IMR-90 (cell line): ENCODE results near the gene TMEM247. TPM values are rescaled to one million over a fixed set of nuclear protein-coding genes. Genes with fewer than 3 reads are reported as not detected.
"Not testable (repeated sequence)": the region's sequence is repeated elsewhere in the genome, so short reads cannot be mapped to it uniquely, and the experiment has no call there.

ENCODE experiments used
- ATAC-seq: fragments of 200-7000 bp; cut with Tn5 transposase; 2 replicates; pipeline ENCODE4 v1.9.1; 2020; ENCODE audit warnings: low read depth, mild to moderate bottlenecking, moderate library complexity
- BruUV-seq: library from RNA; stranded (reverse); fragments of 400-500 nt; replicated peaks from 2 replicates; lab custom pipeline; 2021; lab: Mats Ljungman, UMichigan
- CTCF ChIA-PET: fragments of 300-600 bp; formaldehyde crosslinking; extraction: SDS; loops from one replicate; lab custom pipeline; 2021; ENCODE audit warnings: antibody characterized with exemption; lab: Yijun Ruan, JAX
- POLR2A ChIA-PET: fragments of 300-600 bp; sonication (Branson Sonifier 250); formaldehyde crosslinking; loops from one replicate; lab custom pipeline; 2022; ENCODE audit warnings: antibody characterized with exemption; ENCODE audit not compliant: unreplicated experiment; lab: Charles Lee
- DNase-seq: peaks from one replicate; pipeline ENCODE4 v3.0.0; 2013
- H2AFZ ChIP-seq: replicated peaks from 2 replicates; pipeline ENCODE3; 2013; ENCODE audit warnings: low read length, mild to moderate bottlenecking; ENCODE audit not compliant: poor library complexity
- H2AK5ac ChIP-seq: 2 replicates; pipeline ENCODE4 v1.6.1; 2013; ENCODE audit warnings: low read depth, low read length, inconsistent platforms
- H2AK9ac ChIP-seq: replicated peaks from 2 replicates; pipeline ENCODE3; 2013; ENCODE audit warnings: mild to moderate bottlenecking, low read depth, low read length, moderate library complexity; ENCODE audit not compliant: poor library complexity
- H2BK120ac ChIP-seq: 2 replicates; pipeline ENCODE4 v1.6.1; 2013; ENCODE audit warnings: low read depth, low read length, inconsistent platforms
- H2BK15ac ChIP-seq: 3 replicates; pipeline ENCODE4 v1.6.1; 2013; ENCODE audit warnings: low read depth, low read length, inconsistent platforms
- H2BK20ac ChIP-seq: 2 replicates; pipeline ENCODE4 v1.6.1; 2013; ENCODE audit warnings: low read depth, mild to moderate bottlenecking, inconsistent platforms, low read length, moderate library complexity
- H2BK5ac ChIP-seq: 2 replicates; pipeline ENCODE4 v1.6.1; 2013; ENCODE audit warnings: mild to moderate bottlenecking, low read depth, low read length, inconsistent platforms; ENCODE audit not compliant: poor library complexity, severe bottlenecking
- H3K14ac ChIP-seq: replicated peaks from 2 replicates; pipeline ENCODE4 v1.6.1; 2013; ENCODE audit warnings: low read depth, low read length, inconsistent platforms
- H3K18ac ChIP-seq: 2 replicates; pipeline ENCODE4 v1.6.1; 2013; ENCODE audit warnings: low read depth, low read length, control low read depth
- H3K23ac ChIP-seq: 2 replicates; pipeline ENCODE4 v1.6.1; 2013; ENCODE audit warnings: low read depth, low read length, inconsistent platforms
- H3K27ac ChIP-seq: 2 replicates; pipeline ENCODE4 v1.5.1; 2013; ENCODE audit warnings: mild to moderate bottlenecking, control low read depth, low read length; ENCODE audit not compliant: insufficient read depth
- H3K27me3 ChIP-seq: 2 replicates; pipeline ENCODE4 v1.6.1; 2013; ENCODE audit warnings: low read length; ENCODE audit not compliant: control insufficient read depth, insufficient read depth
- H3K36me3 ChIP-seq: 2 replicates; pipeline ENCODE4 v1.6.1; 2013; ENCODE audit warnings: low read length, mixed read lengths; ENCODE audit not compliant: control insufficient read depth, insufficient read depth
- H3K4ac ChIP-seq: 2 replicates; pipeline ENCODE4 v1.6.1; 2013; ENCODE audit warnings: low read depth, low read length, inconsistent platforms
- H3K4me1 ChIP-seq: 2 replicates; pipeline ENCODE4 v1.6.1; 2013; ENCODE audit warnings: low read length, mixed read lengths; ENCODE audit not compliant: control insufficient read depth, insufficient read depth
- H3K4me2 ChIP-seq: 2 replicates; pipeline ENCODE4 v1.6.1; 2013; ENCODE audit warnings: low read depth, mild to moderate bottlenecking, control low read depth, low read length, moderate library complexity
- H3K4me3 ChIP-seq: 2 replicates; pipeline ENCODE4 v1.5.1; 2013; ENCODE audit warnings: low read depth, mild to moderate bottlenecking, control low read depth, low read length, moderate library complexity; ENCODE audit not compliant: insufficient read depth
- H3K56ac ChIP-seq: 2 replicates; pipeline ENCODE4 v1.6.1; 2013; ENCODE audit warnings: low read length, inconsistent platforms; ENCODE audit not compliant: insufficient read depth; ENCODE audit errors: extremely low read depth
- H3K79me1 ChIP-seq, 2 experiments: 2 replicates each; pipeline ENCODE4 v1.6.1; 2013; ENCODE audit warnings: low read length in 2 of 2, inconsistent platforms in 1 of 2, low read depth in 1 of 2
- H3K9ac ChIP-seq: 2 replicates; pipeline ENCODE4 v1.6.1; 2013; ENCODE audit warnings: low read depth, low read length, control low read depth
- H3K9me1 ChIP-seq: 2 replicates; pipeline ENCODE4 v1.6.1; 2013; ENCODE audit warnings: low read length, inconsistent platforms; ENCODE audit not compliant: insufficient read depth
- H3K9me3 ChIP-seq: 2 replicates; pipeline ENCODE4 v1.6.1; 2013; ENCODE audit warnings: low read length; ENCODE audit not compliant: control insufficient read depth, insufficient read depth
- H4K20me1 ChIP-seq: 2 replicates; pipeline ENCODE4 v1.6.1; 2013; ENCODE audit warnings: low read length, inconsistent platforms; ENCODE audit not compliant: insufficient read depth
- H4K5ac ChIP-seq: 2 replicates; pipeline ENCODE4 v1.6.1; 2013; ENCODE audit warnings: mild to moderate bottlenecking, low read depth, low read length, control low read depth
- H4K8ac ChIP-seq, 2 experiments: 2 replicates each; pipeline ENCODE4 v1.6.1; 2013; ENCODE audit warnings: low read depth in 2 of 2, low read length in 2 of 2, control low read depth in 1 of 2, inconsistent platforms in 1 of 2
- H4K91ac ChIP-seq: 2 replicates; pipeline ENCODE4 v1.6.1; 2013; ENCODE audit warnings: low read depth, low read length, inconsistent platforms; ENCODE audit not compliant: insufficient read depth
- WGBS, 2 experiments: methylation state at CpG; one replicate each; pipeline versions ENCODE4 v1.1.5 to v1.1.7; 2013; ENCODE audit warnings: missing lambda C conversion rate in 2 of 2; ENCODE audit not compliant: insufficient read length in 1 of 2; ENCODE audit errors: extremely low coverage in 2 of 2; 5-methylcytosine and 5-hydroxymethylcytosine counted together
- dilution Hi-C: fragments of 300-500 bp; cut with HindIII; formaldehyde crosslinking; loops from one replicate; pipeline ENCODE4 v1.14.3; 2018; ENCODE audit warnings: low sequenced_read_pairs; ENCODE audit not compliant: unreplicated experiment
- in situ Hi-C: fragments of 300-500 bp; cut with MboI; formaldehyde crosslinking; loops from 3 replicates; pipeline ENCODE4 v1.14.3; 2019; ENCODE audit warnings: low sequenced_read_pairs, inconsistent platforms, mixed read lengths
- intact Hi-C: fragments of 100-400 bp; cut with micrococcal nuclease; formaldehyde crosslinking; loops from 2 replicates; pipeline ENCODE4 v1.10.0; 2022
- polyA plus RNA-seq, 3 experiments: library from polyadenylated mRNA; depleted of rRNA; stranded (reverse); fragments of >200 nt; gene quantifications; 2 replicates each; pipeline ENCODE4 v1.2.3, GENCODE V29; 2012; ENCODE audit warnings: low replicate concordance in 1 of 3
- total RNA-seq: library from RNA; depleted of rRNA; stranded (reverse); fragments of >200 nt; gene quantifications from 2 replicates; pipeline ENCODE4 v1.2.3, GENCODE V29; 2012

Gene TMEM247
- total and polyA plus RNA-seq, 2 of the 4 experiments (the other 2 are of a cell fraction): not detected

- H2BK20ac ChIP-seq, H3K27me3 ChIP-seq, H3K9ac ChIP-seq, intact Hi-C loops, H3K23ac ChIP-seq, H3K9me1 ChIP-seq, H4K8ac ChIP-seq, H4K91ac ChIP-seq, H3K36me3 ChIP-seq, H3K4ac ChIP-seq, H3K18ac ChIP-seq, ATAC-seq, H3K14ac ChIP-seq, H2AFZ ChIP-seq, H2BK15ac ChIP-seq, DNase-seq, H3K27ac ChIP-seq, H4K5ac ChIP-seq, H4K20me1 ChIP-seq, POLR2A ChIA-PET, H2AK9ac ChIP-seq, dilution Hi-C loops, H3K79me1 ChIP-seq, H3K4me2 ChIP-seq, BruUV-seq, H3K4me1 ChIP-seq, CTCF ChIA-PET, H2AK5ac ChIP-seq, in situ Hi-C loops, H3K4me3 ChIP-seq, H3K56ac ChIP-seq, H2BK5ac ChIP-seq, H2BK120ac ChIP-seq, H3K9me3 ChIP-seq: not testable (repeated sequence)
- no CpG with 5 or more reads among the region's 5 CpGs for WGBS, 2 experiments
These were observed 7.2 kb upstream of the TMEM247 start for GRCh38 chr2:46472165-46472564.

GRCh38 chr2:46477462-46477861, 1.9 kb upstream of the TMEM247 start:
- BruUV-seq, H2BK15ac ChIP-seq, CTCF ChIA-PET, H4K91ac ChIP-seq, H3K9me1 ChIP-seq, H3K79me1 ChIP-seq, H3K9me3 ChIP-seq, H4K8ac ChIP-seq, H2BK20ac ChIP-seq, ATAC-seq, POLR2A ChIA-PET, H2AFZ ChIP-seq, H2AK5ac ChIP-seq, H3K4ac ChIP-seq, H3K23ac ChIP-seq, H2AK9ac ChIP-seq, H2BK5ac ChIP-seq, H4K5ac ChIP-seq, in situ Hi-C loops, H3K9ac ChIP-seq, DNase-seq, H3K4me2 ChIP-seq, H3K56ac ChIP-seq, H4K20me1 ChIP-seq, H3K14ac ChIP-seq, H3K4me3 ChIP-seq, H3K27ac ChIP-seq, dilution Hi-C loops, intact Hi-C loops, H2BK120ac ChIP-seq, H3K36me3 ChIP-seq, H3K27me3 ChIP-seq, H3K18ac ChIP-seq: not testable (repeated sequence)
- peaks cover 10% of the 10 kb centered on the region for H3K4me1 ChIP-seq
- WGBS, 2 experiments: no CpG with 5 or more reads among the region's 8 CpGs
